IMR-90 (cell line): ENCODE data around the gene FMO5. TPM values are rescaled to one million over a fixed set of nuclear protein-coding genes. Genes with fewer than 3 reads are reported as not detected.

Experiments
- ATAC-seq: fragments of 200-7000 bp; cut with Tn5 transposase; 2 replicates; pipeline ENCODE4 v1.9.1; 2020; ENCODE audit warnings: low read depth, mild to moderate bottlenecking, moderate library complexity
- BruUV-seq: library from RNA; stranded (reverse); fragments of 400-500 nt; replicated peaks from 2 replicates; lab custom pipeline; 2021; lab: Mats Ljungman, UMichigan
- CTCF ChIA-PET: fragments of 300-600 bp; formaldehyde crosslinking; extraction: SDS; loops from one replicate; lab custom pipeline; 2021; ENCODE audit warnings: antibody characterized with exemption; lab: Yijun Ruan, JAX
- POLR2A ChIA-PET: fragments of 300-600 bp; sonication (Branson Sonifier 250); formaldehyde crosslinking; loops from one replicate; lab custom pipeline; 2022; ENCODE audit warnings: antibody characterized with exemption; ENCODE audit not compliant: unreplicated experiment; lab: Charles Lee
- DNase-seq: peaks from one replicate; pipeline ENCODE4 v3.0.0; 2013
- H2AFZ ChIP-seq: replicated peaks from 2 replicates; pipeline ENCODE3; 2013; ENCODE audit warnings: low read length, mild to moderate bottlenecking; ENCODE audit not compliant: poor library complexity
- H2AK5ac ChIP-seq: 2 replicates; pipeline ENCODE4 v1.6.1; 2013; ENCODE audit warnings: low read depth, low read length, inconsistent platforms
- H2AK9ac ChIP-seq: replicated peaks from 2 replicates; pipeline ENCODE3; 2013; ENCODE audit warnings: mild to moderate bottlenecking, low read depth, low read length, moderate library complexity; ENCODE audit not compliant: poor library complexity
- H2BK120ac ChIP-seq: 2 replicates; pipeline ENCODE4 v1.6.1; 2013; ENCODE audit warnings: low read depth, low read length, inconsistent platforms
- H2BK15ac ChIP-seq: 3 replicates; pipeline ENCODE4 v1.6.1; 2013; ENCODE audit warnings: low read depth, low read length, inconsistent platforms
- H2BK20ac ChIP-seq: 2 replicates; pipeline ENCODE4 v1.6.1; 2013; ENCODE audit warnings: low read depth, mild to moderate bottlenecking, inconsistent platforms, low read length, moderate library complexity
- H2BK5ac ChIP-seq: 2 replicates; pipeline ENCODE4 v1.6.1; 2013; ENCODE audit warnings: mild to moderate bottlenecking, low read depth, low read length, inconsistent platforms; ENCODE audit not compliant: poor library complexity, severe bottlenecking
- H3K14ac ChIP-seq: replicated peaks from 2 replicates; pipeline ENCODE4 v1.6.1; 2013; ENCODE audit warnings: low read depth, low read length, inconsistent platforms
- H3K18ac ChIP-seq: 2 replicates; pipeline ENCODE4 v1.6.1; 2013; ENCODE audit warnings: low read depth, low read length, control low read depth
- H3K23ac ChIP-seq: 2 replicates; pipeline ENCODE4 v1.6.1; 2013; ENCODE audit warnings: low read depth, low read length, inconsistent platforms
- H3K27ac ChIP-seq: 2 replicates; pipeline ENCODE4 v1.5.1; 2013; ENCODE audit warnings: mild to moderate bottlenecking, control low read depth, low read length; ENCODE audit not compliant: insufficient read depth
- H3K27me3 ChIP-seq: 2 replicates; pipeline ENCODE4 v1.6.1; 2013; ENCODE audit warnings: low read length; ENCODE audit not compliant: control insufficient read depth, insufficient read depth
- H3K36me3 ChIP-seq: 2 replicates; pipeline ENCODE4 v1.6.1; 2013; ENCODE audit warnings: low read length, mixed read lengths; ENCODE audit not compliant: control insufficient read depth, insufficient read depth
- H3K4ac ChIP-seq: 2 replicates; pipeline ENCODE4 v1.6.1; 2013; ENCODE audit warnings: low read depth, low read length, inconsistent platforms
- H3K4me1 ChIP-seq: 2 replicates; pipeline ENCODE4 v1.6.1; 2013; ENCODE audit warnings: low read length, mixed read lengths; ENCODE audit not compliant: control insufficient read depth, insufficient read depth
- H3K4me2 ChIP-seq: 2 replicates; pipeline ENCODE4 v1.6.1; 2013; ENCODE audit warnings: low read depth, mild to moderate bottlenecking, control low read depth, low read length, moderate library complexity
- H3K4me3 ChIP-seq: 2 replicates; pipeline ENCODE4 v1.5.1; 2013; ENCODE audit warnings: low read depth, mild to moderate bottlenecking, control low read depth, low read length, moderate library complexity; ENCODE audit not compliant: insufficient read depth
- H3K56ac ChIP-seq: 2 replicates; pipeline ENCODE4 v1.6.1; 2013; ENCODE audit warnings: low read length, inconsistent platforms; ENCODE audit not compliant: insufficient read depth; ENCODE audit errors: extremely low read depth
- H3K79me1 ChIP-seq, 2 experiments: 2 replicates each; pipeline ENCODE4 v1.6.1; 2013; ENCODE audit warnings: low read length in 2 of 2, inconsistent platforms in 1 of 2, low read depth in 1 of 2
- H3K9ac ChIP-seq: 2 replicates; pipeline ENCODE4 v1.6.1; 2013; ENCODE audit warnings: low read depth, low read length, control low read depth
- H3K9me1 ChIP-seq: 2 replicates; pipeline ENCODE4 v1.6.1; 2013; ENCODE audit warnings: low read length, inconsistent platforms; ENCODE audit not compliant: insufficient read depth
- H3K9me3 ChIP-seq: 2 replicates; pipeline ENCODE4 v1.6.1; 2013; ENCODE audit warnings: low read length; ENCODE audit not compliant: control insufficient read depth, insufficient read depth
- H4K20me1 ChIP-seq: 2 replicates; pipeline ENCODE4 v1.6.1; 2013; ENCODE audit warnings: low read length, inconsistent platforms; ENCODE audit not compliant: insufficient read depth
- H4K5ac ChIP-seq: 2 replicates; pipeline ENCODE4 v1.6.1; 2013; ENCODE audit warnings: mild to moderate bottlenecking, low read depth, low read length, control low read depth
- H4K8ac ChIP-seq, 2 experiments: 2 replicates each; pipeline ENCODE4 v1.6.1; 2013; ENCODE audit warnings: low read depth in 2 of 2, low read length in 2 of 2, control low read depth in 1 of 2, inconsistent platforms in 1 of 2
- H4K91ac ChIP-seq: 2 replicates; pipeline ENCODE4 v1.6.1; 2013; ENCODE audit warnings: low read depth, low read length, inconsistent platforms; ENCODE audit not compliant: insufficient read depth
- BHLHE40 ChIP-seq: fragments of 150-350 bp; IDR thresholded peaks from 2 replicates; pipeline ENCODE4 v1.6.1; 2016; ENCODE audit warnings: mild to moderate bottlenecking, low read depth, low read length
- CEBPB ChIP-seq: IDR thresholded peaks from 2 replicates; pipeline ENCODE4 v1.6.1; 2012; ENCODE audit warnings: low read depth, low read length, improper control_type of control experiment
- CHD1 ChIP-seq: IDR thresholded peaks from 2 replicates; pipeline ENCODE4 v1.6.1; 2012; ENCODE audit warnings: low read depth, low read length, improper control_type of control experiment
- FOS ChIP-seq: fragments of 150-350 bp; IDR thresholded peaks from 2 replicates; pipeline ENCODE4 v1.6.1; 2016; ENCODE audit warnings: low read depth, low read length
- MAZ ChIP-seq: IDR thresholded peaks from 2 replicates; pipeline ENCODE4 v1.6.1; 2012; ENCODE audit warnings: low read depth, mild to moderate bottlenecking, low read length, improper control_type of control experiment, moderate library complexity, borderline replicate concordance
- NFE2L2 ChIP-seq: fragments of 150-350 bp; IDR thresholded peaks from 2 replicates; pipeline ENCODE4 v1.6.1; 2016; ENCODE audit warnings: low read depth, mild to moderate bottlenecking, low read length
- POLR2A ChIP-seq: IDR thresholded peaks from 2 replicates; pipeline ENCODE4 v1.6.1; 2012; ENCODE audit warnings: mild to moderate bottlenecking, low read depth, low read length
- RAD21 ChIP-seq: IDR thresholded peaks from 2 replicates; pipeline ENCODE4 v1.6.1; 2012; ENCODE audit warnings: low read length, improper control_type of control experiment
- RCOR1 ChIP-seq: IDR thresholded peaks from 2 replicates; pipeline ENCODE4 v1.6.1; 2012; ENCODE audit warnings: mild to moderate bottlenecking, low read length, improper control_type of control experiment; ENCODE audit not compliant: insufficient replicate concordance
- RFX5 ChIP-seq: IDR thresholded peaks from 2 replicates; pipeline ENCODE4 v1.8.0; 2012; ENCODE audit warnings: low read depth, mild to moderate bottlenecking, low read length, moderate library complexity
- SMC3 ChIP-seq: fragments of 150-350 bp; IDR thresholded peaks from 2 replicates; pipeline ENCODE4 v1.6.1; 2016; ENCODE audit warnings: low read depth, mild to moderate bottlenecking, antibody characterized with exemption, low read length, moderate library complexity
- WGBS, 2 experiments: methylation state at CpG; one replicate each; pipeline versions ENCODE4 v1.1.5 to v1.1.7; 2013; ENCODE audit warnings: missing lambda C conversion rate in 2 of 2; ENCODE audit not compliant: insufficient read length in 1 of 2; ENCODE audit errors: extremely low coverage in 2 of 2; 5-methylcytosine and 5-hydroxymethylcytosine counted together
- dilution Hi-C: fragments of 300-500 bp; cut with HindIII; formaldehyde crosslinking; loops from one replicate; pipeline ENCODE4 v1.14.3; 2018; ENCODE audit warnings: low sequenced_read_pairs; ENCODE audit not compliant: unreplicated experiment
- in situ Hi-C: fragments of 300-500 bp; cut with MboI; formaldehyde crosslinking; loops from 3 replicates; pipeline ENCODE4 v1.14.3; 2019; ENCODE audit warnings: low sequenced_read_pairs, inconsistent platforms, mixed read lengths
- intact Hi-C: fragments of 100-400 bp; cut with micrococcal nuclease; formaldehyde crosslinking; loops from 2 replicates; pipeline ENCODE4 v1.10.0; 2022
- polyA plus RNA-seq, 3 experiments: library from polyadenylated mRNA; depleted of rRNA; stranded (reverse); fragments of >200 nt; gene quantifications; 2 replicates each; pipeline ENCODE4 v1.2.3, GENCODE V29; 2012; ENCODE audit warnings: low replicate concordance in 1 of 3
- total RNA-seq: library from RNA; depleted of rRNA; stranded (reverse); fragments of >200 nt; gene quantifications from 2 replicates; pipeline ENCODE4 v1.2.3, GENCODE V29; 2012
- TF ChIP-seq, protein P1 (sequence below): fragments of 150-350 bp; IDR thresholded peaks from 2 replicates; pipeline ENCODE4 v1.6.1; 2016; ENCODE audit warnings: low read depth, mild to moderate bottlenecking, low read length, moderate library complexity, borderline replicate concordance
- TF ChIP-seq, protein P2 (sequence below): conservative IDR thresholded peaks from 2 replicates; pipeline ENCODE4 v1.5.1; 2012; ENCODE audit warnings: mild to moderate bottlenecking, low read depth, low read length, improper control_type of control experiment

FMO5 gene
- total and polyA plus RNA-seq, 2 of the 4 experiments (the other 2 are of a cell fraction) = 0.36 to 0.51 TPM

DNA sequence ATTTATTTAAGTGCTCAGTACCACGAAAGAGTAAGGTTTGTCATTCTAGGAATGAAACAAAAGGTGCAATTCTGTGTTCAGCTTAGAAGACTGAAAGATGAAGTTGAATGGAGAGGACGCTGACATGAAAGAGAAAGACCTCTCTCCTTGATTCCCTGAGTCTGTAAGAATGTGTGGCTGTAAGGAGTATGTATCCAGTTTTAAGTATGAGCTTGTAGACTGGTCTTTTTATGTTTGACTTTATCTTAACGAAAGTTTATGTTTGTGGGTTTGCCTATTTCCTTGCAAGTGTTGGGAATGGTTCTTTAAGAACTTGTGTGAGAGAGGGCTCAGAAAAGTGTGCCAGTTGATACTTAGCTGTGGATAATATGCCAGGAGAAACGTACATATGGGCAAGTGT is 18.7 kb upstream of the FMO5 start:
- DNase-seq = peak; percentile 19
- in situ Hi-C loops = no loop called here

More for the DNA sequence above, 18.7 kb upstream of the FMO5 start:
- Histone ChIP-seq H4K20me1 (peaks cover 34% of the 10 kb centered on the region), H3K4me2 (peak overlapping the region; percentile 85), H2AK5ac (peak overlapping the region; percentile 43; the same call in 1 of the 2 replicates), H3K79me1 (peaks cover 3 to 30% of the 10 kb centered on the region in 2 experiments; a peak in 3 of 4 replicates), H2AFZ (no peak overlapping the region), H2AK9ac (peak overlapping the region; percentile 68), H3K4ac (peak overlapping the region; percentile 56; the same call in 1 of the 2 replicates), H4K8ac (peak overlapping the region in 1 of 2 experiments; percentile 9; a peak in 1 of 4 replicates), H3K23ac (peak overlapping the region; percentile 89; the same call in 1 of the 2 replicates), H3K18ac (peak overlapping the region; percentile 80; the same call in 1 of the 2 replicates), H3K4me3 (peak overlapping the region; percentile 70), H2BK5ac (peak overlapping the region; percentile 35), H3K36me3 (no peaks in the 10 kb centered on the region), H3K27me3 (no peaks in the 10 kb centered on the region), H2BK120ac (peak overlapping the region; percentile 47; the same call in 1 of the 2 replicates), H4K91ac (peak overlapping the region; percentile 23; the same call in 1 of the 2 replicates), H3K14ac (peak overlapping the region; percentile 64), H3K9ac (peak overlapping the region; percentile 77; the same call in 1 of the 2 replicates), H3K9me3 (no peaks in the 10 kb centered on the region), H3K27ac (no peak overlapping the region), H3K56ac (peak overlapping the region; percentile 59; the same call in 1 of the 2 replicates), H3K9me1 (peaks cover 11% of the 10 kb centered on the region), H2BK20ac (no peak overlapping the region; the same call in 1 of the 2 replicates), H2BK15ac (peak overlapping the region; percentile 50; the same call in 2 of the 3 replicates), H3K4me1 (peaks cover 7% of the 10 kb centered on the region), H4K5ac (peak overlapping the region; percentile 40; the same call in 1 of the 2 replicates)
- BruUV-seq = TSS peak; percentile 30
- 10% methylated on average over 3 of the region's 4 CpGs; no CpG with 5 or more reads in 1 of the 2 experiments for WGBS, 2 experiments
- no peak for TF ChIP-seq CEBPB
- TF ChIP-seq POLR2A = no peak
- no peak for TF ChIP-seq CHD1
- TF ChIP-seq NFE2L2 = no peak
- no peak for TF ChIP-seq SMC3
- no peak for TF ChIP-seq BHLHE40
- no peak for TF ChIP-seq MAZ
- TF ChIP-seq RCOR1 = no peak
- no peak for TF ChIP-seq RAD21
- TF ChIP-seq FOS = no peak
- TF ChIP-seq, protein P1, sequence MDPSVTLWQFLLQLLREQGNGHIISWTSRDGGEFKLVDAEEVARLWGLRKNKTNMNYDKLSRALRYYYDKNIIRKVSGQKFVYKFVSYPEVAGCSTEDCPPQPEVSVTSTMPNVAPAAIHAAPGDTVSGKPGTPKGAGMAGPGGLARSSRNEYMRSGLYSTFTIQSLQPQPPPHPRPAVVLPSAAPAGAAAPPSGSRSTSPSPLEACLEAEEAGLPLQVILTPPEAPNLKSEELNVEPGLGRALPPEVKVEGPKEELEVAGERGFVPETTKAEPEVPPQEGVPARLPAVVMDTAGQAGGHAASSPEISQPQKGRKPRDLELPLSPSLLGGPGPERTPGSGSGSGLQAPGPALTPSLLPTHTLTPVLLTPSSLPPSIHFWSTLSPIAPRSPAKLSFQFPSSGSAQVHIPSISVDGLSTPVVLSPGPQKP = no peak
- TF ChIP-seq RFX5 = no peak
- TF ChIP-seq, protein P2, sequence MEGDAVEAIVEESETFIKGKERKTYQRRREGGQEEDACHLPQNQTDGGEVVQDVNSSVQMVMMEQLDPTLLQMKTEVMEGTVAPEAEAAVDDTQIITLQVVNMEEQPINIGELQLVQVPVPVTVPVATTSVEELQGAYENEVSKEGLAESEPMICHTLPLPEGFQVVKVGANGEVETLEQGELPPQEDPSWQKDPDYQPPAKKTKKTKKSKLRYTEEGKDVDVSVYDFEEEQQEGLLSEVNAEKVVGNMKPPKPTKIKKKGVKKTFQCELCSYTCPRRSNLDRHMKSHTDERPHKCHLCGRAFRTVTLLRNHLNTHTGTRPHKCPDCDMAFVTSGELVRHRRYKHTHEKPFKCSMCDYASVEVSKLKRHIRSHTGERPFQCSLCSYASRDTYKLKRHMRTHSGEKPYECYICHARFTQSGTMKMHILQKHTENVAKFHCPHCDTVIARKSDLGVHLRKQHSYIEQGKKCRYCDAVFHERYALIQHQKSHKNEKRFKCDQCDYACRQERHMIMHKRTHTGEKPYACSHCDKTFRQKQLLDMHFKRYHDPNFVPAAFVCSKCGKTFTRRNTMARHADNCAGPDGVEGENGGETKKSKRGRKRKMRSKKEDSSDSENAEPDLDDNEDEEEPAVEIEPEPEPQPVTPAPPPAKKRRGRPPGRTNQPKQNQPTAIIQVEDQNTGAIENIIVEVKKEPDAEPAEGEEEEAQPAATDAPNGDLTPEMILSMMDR = no peak
- ATAC-seq = no peak
- ChIA-PET POLR2A (interaction anchor here (1.2 kb wide), 1 partner anchor 159 kb away, joined by 9 read pairs; no protein-coding TSS in a partner anchor), CTCF (interaction anchor here (0.7 to 1.5 kb wide), 8 partner anchors 10 to 151 kb away, joined by 3 to 5 read pairs (median 3); partner anchors contain the start of gene FMO5)
- dilution Hi-C loops (no loop called here), intact Hi-C loops (loop anchor here (1.0 to 2.0 kb wide), 2 partner anchors 49 to 160 kb away; no protein-coding TSS in a partner anchor)
